Astrocyte of the cerebellum (primary cell): Measurements from ENCODE around the gene CRCP.
A peak's percentile ranks its signal among the peaks of the same experiment; 100 is the strongest.
"Not testable (repeated sequence)": the region's sequence is repeated elsewhere in the genome, so short reads cannot be mapped to it uniquely, and the experiment has no call there.

ENCODE experiments used
- DNase-seq: peaks from one replicate; pipeline ENCODE4 v3.0.0-alpha.2; 2011; ENCODE audit warnings: low read depth
- H3K4me3 ChIP-seq: 2 replicates; pipeline ENCODE4 v1.5.1; 2011; ENCODE audit warnings: mild to moderate bottlenecking, low read depth, low read length, moderate library complexity
- in situ Hi-C: cut with HindIII; loops from 2 replicates; pipeline ENCODE4 v1.10.0; 2017; ENCODE audit warnings: low sequenced_read_pairs
- TF ChIP-seq, protein P1 (sequence below): IDR thresholded peaks from 2 replicates; pipeline ENCODE4 v1.5.1; 2012; ENCODE audit warnings: low read length, low read depth, moderate library complexity, mild to moderate bottlenecking; ENCODE audit errors: missing control alignments

Gene CRCP

DNA sequence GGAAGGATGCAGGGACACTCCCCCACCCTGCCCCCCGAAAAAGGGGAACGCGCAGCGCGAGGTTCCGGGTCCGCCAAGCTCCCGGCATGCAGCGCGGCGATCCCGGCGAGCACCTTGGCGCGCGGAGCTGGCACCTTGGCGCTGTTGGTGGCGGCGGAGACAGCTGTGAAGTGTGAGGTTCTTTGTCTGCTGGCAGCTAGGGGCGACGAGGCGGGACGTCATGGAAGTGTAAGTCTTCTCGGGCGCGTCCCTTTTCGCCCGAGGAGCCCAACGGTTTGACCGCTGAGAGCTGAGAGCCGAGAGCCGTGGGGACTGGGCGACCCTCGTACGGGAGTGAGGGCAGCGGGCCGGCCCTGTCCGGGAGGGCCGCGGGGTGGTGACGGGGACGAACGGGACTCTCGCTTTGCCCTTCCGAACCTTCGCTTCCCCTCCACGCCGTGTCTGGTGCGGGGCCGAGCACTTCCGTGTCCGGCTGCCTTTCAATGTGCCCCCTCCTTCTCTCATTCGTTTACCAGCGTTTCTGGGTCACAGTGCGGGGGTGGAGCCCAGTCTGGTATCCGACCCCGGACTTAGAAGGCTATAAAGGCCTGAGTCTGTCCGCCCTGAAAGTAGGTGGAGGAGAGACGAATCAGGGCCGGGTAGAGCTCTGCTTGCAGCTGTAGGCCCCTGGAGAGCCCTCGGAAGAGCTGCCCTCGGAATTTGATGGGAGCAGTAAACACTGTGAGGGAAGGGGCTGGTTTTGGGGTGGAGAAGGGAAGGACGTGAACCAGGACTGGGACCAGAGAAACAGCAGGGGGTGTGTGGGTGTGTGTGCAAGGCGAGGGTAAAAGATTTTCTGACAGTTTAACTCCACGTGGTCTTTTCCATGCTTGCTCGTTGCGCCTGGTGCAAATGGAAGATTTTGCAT, at the start of gene CRCP:
TSS of gene CRCP (plus strand) at position 105 of the 907 bp plus-strand sequence. CDS start at position 221, 116 bp downstream.
- TF ChIP-seq, protein P1, sequence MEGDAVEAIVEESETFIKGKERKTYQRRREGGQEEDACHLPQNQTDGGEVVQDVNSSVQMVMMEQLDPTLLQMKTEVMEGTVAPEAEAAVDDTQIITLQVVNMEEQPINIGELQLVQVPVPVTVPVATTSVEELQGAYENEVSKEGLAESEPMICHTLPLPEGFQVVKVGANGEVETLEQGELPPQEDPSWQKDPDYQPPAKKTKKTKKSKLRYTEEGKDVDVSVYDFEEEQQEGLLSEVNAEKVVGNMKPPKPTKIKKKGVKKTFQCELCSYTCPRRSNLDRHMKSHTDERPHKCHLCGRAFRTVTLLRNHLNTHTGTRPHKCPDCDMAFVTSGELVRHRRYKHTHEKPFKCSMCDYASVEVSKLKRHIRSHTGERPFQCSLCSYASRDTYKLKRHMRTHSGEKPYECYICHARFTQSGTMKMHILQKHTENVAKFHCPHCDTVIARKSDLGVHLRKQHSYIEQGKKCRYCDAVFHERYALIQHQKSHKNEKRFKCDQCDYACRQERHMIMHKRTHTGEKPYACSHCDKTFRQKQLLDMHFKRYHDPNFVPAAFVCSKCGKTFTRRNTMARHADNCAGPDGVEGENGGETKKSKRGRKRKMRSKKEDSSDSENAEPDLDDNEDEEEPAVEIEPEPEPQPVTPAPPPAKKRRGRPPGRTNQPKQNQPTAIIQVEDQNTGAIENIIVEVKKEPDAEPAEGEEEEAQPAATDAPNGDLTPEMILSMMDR, result no peak
- DNase-seq, result peak; percentile 48
- in situ Hi-C loops, result no loop called here
- peak within 1 kb of the TSS; percentile 83 for H3K4me3 ChIP-seq

DNA sequence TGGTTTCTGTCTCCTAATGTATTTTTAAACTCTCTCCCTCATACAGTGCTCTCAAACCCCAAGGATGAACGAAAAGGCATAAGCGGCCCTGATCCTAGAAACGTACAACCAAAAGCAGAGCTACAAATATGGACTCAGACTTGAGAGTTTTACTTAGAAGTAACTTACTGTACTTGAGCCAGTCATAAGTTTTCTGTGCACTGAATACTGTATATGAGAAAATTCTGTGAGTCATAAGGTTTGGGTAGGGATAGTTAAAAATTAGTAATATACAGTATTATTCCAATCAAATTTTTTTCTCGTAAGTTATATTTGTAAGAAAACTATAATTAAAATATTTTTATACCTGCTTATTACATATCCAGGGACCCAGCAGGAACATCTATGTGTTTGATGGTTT, 44.9 kb upstream of the CRCP start:
- in situ Hi-C loops, result no loop called here
- no peak overlapping the region for H3K4me3 ChIP-seq
- TF ChIP-seq, protein P1, result no peak
- DNase-seq, result no peak

DNA sequence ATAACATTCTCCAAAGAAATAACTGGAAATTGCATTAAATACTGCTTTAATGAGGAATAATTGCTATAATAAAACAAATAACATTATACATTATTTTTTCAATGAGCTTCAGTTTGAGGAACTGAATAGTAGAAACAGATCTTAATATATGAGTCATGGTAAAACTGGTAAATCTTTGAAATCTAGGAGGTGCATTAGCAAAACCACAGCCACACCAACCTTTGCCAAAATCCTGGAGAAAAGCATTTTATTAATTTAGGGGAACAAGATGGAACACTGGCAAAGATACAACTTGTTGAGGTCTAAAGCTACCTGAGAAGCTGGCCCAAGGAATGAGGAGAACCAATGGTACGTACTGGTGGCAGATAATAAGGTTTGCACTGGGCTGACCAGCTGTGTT, 44.4 kb upstream of the CRCP start:
- H3K4me3 ChIP-seq, result no peak overlapping the region
- TF ChIP-seq, protein P1, result no peak
- in situ Hi-C loops, result no loop called here
- DNase-seq, result no peak

DNA sequence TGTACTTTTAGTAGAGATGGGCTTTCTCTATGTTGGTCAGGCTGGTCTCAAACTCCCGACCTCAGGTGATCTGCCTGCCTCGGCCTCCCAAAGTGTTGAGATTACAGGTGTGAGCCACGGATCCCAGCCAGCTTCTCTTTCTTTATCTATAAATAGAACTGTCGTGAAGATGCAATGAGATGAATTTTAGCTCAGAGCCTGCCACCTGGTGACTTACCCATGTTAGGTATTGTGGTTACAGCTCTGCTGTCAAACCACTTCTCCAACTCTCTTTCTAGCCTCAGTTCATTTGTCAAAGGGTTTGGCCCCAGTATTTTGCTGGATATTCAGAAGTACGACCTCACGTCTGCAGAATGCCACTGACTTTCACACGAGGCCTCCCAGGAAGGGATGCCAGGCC, 42.4 kb upstream of the CRCP start:
- DNase-seq, in situ Hi-C loops, H3K4me3 ChIP-seq: not testable (repeated sequence)

DNA sequence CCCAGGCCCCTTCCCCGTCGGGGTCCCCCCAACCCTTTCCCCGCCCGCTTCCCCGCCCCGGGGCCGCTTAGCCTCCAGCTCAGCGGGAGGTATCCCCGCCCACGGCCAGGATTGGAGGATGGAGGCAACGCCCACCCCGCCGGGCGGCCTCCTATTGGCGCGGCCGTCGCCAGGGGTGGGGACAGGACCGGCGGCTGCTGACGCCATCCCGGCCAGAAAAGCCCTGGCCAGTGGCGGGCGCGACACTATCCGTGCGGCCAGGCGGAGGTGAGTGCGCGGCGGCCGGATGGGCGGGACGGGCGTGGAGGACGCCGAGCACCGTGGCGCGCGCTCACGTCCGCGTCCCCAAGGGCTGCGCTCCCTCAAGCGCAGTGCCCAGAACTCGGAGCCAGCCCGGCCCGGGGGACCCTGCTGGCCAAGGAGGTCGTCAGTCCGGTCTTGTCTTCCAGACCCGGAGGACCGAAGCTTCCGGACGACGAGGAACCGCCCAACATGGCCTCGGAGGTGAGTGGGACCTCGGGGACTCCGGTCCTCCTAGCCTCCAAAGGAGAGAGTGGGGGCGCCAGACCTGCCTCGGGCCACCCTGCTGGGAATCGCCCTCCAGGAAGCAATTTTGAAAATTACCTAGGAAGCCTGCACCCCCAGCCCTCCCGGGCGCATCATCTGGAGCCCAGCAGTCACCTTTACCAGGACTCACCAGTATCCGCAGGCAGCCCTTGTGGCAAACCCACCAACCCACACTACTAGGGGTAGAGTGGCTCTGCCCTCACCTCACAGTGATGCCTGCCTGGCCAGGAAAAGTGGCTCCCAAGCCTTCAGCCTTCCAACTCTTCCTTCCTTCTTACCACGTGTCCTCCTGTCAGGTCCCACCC, 38.8 kb upstream of the CRCP start, which contains the start of gene ASL:
TSS of gene ASL (plus strand) at position 230 of the 872 bp plus-strand sequence. CDS start at position 493, 263 bp downstream.
- TF ChIP-seq, protein P1, result no peak
- H3K4me3 ChIP-seq, result peak within 1 kb of the TSS; percentile 86
- in situ Hi-C loops, result no loop called here
- DNase-seq, result peak; percentile 58

DNA sequence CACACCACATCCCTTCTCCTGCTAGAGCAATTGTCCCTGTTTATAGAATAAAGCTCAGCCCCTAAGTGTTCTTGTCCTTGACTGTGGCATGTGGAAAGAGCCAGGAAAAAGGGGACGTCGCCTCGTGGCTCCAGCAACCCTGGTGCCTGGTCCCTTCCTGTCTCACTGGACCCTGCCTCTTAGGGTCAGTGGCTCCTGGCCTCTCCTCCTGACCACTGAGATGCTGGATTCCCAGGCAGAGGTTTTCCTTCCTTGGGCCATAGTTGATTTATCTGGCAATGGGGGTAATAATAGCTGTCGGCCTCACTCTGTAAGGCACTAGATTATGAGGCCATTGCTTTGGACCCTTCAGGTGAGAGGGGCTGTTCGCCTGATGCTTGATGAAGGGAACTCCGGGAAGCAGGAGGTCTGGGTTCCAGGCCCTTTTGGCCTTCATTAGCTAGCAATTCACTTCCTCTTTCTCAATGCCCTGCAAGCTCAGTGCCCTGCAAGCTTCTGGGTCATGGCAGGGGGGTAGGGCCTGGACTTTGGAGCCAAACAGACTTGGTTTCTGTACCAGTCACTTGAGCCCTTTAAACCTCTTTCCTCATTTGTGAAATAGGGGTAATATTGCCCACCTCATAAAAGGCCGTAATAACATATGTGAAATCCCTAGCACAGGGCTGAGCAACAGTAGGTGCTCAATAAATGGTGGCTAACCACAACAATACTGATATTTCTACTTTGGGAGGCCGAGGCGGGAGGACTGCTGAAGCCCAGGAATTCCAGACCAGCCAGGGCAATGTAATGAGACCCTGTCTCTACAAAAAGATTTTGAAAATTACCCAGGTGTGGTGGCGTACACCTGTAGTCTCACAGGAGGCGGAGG, 38.0 kb upstream of the CRCP start:
- peak overlapping the region; percentile 86 for H3K4me3 ChIP-seq
- DNase-seq, result no peak
- TF ChIP-seq, protein P1, result no peak
- in situ Hi-C loops, result no loop called here
